GM20000 (cell line): ENCODE data around the gene MIEF2.
"Not testable (repeated sequence)": the region's sequence is repeated elsewhere in the genome, so short reads cannot be mapped to it uniquely, and the experiment has no call there.

Source experiments
- DNase-seq: peaks from one replicate; pipeline ENCODE4 v3.0.0; 2012; ENCODE audit warnings: low spot score
- TF ChIP-seq, protein P1 (sequence below): IDR thresholded peaks from 2 replicates; pipeline ENCODE4 v1.5.1; 2012; ENCODE audit warnings: mild to moderate bottlenecking, control low read depth; ENCODE audit errors: extremely low read depth, missing control alignments

The MIEF2 gene

DNA sequence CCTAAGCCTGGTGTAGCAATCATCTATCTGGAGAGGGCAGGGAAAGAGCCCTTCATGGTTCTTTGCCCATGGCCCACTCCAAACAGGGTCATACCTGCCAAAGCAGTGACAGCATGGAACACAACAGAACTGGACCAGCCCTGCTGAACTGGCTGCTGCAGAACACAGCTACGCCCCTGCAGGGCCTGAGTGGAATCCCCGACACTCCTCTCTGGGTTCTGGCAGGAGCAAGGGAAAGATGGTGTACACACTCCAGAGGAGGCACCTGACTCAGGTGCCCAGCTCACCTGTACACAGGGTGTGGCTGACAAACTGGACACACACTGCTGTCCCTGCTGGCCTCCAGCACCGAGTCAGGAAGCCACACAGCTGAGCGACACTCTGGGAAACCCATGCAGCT is 19.8 kb downstream of the MIEF2 start:
- no peak for DNase-seq
- TF ChIP-seq, protein P1, sequence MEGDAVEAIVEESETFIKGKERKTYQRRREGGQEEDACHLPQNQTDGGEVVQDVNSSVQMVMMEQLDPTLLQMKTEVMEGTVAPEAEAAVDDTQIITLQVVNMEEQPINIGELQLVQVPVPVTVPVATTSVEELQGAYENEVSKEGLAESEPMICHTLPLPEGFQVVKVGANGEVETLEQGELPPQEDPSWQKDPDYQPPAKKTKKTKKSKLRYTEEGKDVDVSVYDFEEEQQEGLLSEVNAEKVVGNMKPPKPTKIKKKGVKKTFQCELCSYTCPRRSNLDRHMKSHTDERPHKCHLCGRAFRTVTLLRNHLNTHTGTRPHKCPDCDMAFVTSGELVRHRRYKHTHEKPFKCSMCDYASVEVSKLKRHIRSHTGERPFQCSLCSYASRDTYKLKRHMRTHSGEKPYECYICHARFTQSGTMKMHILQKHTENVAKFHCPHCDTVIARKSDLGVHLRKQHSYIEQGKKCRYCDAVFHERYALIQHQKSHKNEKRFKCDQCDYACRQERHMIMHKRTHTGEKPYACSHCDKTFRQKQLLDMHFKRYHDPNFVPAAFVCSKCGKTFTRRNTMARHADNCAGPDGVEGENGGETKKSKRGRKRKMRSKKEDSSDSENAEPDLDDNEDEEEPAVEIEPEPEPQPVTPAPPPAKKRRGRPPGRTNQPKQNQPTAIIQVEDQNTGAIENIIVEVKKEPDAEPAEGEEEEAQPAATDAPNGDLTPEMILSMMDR = no peak

DNA sequence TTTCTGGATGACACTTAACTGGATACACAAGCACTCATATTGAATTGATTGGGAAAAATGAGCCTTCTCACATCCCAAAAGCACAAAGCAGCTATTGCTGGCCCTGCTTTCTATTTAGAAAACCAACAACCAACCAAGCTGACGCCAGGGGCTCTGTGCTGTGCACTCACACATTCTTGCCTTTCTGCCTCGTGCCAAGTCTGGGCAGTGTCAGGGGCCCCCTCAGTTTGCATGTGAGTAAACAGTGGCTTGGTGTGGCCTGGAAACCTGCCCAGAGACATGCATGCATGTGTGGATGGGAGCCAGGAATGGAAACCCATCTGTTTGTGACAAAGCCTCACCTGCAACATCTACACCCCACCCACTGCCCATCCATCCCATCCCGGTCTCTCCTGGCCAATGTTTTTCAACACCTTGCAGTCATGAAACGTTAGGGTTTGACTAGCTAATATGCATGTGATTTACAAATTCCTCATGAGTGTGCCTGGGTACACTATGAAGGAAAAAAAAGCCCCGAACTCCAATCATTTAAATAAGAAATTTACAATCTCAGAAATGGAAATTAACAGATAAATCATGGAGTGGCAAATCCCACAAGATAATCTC is 20.4 kb downstream of the MIEF2 start:
- TF ChIP-seq, protein P1 = no peak
- DNase-seq = no peak

DNA sequence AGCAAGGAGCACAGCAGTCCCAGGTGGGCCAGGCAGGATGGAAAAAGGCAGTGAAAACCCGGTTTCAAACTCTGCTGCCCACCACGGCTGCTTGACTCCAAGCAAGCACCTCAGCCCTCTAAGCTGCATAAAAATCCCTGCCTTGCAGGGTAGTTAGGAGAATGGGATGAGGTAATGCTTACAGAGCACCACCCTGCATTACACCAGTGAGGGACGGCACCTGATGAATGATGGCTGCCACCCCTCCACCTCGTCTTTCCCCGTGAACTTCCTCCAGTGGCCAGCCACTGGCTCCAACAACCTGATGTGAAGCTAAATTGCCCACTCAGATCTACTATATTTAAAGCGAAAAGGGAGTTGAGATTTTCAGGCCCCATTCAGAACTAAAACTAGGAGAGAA is 21.3 kb downstream of the MIEF2 start:
- TF ChIP-seq, protein P1 = no peak
- DNase-seq = no peak

DNA sequence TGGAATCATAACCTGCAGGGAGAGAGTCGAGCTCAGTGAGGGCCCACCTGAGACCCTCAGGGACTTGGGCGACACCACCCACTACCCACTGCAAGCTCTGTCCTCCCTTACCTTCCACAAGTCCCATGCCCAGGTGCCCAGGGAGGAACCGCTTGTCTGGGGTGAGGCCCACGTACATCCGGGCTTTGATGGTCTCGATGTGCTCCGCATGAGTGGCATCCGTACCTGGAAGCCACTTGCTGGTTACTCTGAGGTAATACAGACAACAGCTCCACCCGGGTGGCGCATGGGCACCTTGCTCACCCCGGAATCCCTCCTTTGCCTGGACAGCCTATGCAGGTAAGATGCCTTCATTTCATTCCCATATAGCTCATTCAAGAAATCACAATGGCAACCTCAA is 24.8 kb downstream of the MIEF2 start:
- TF ChIP-seq, protein P1 = no peak
- DNase-seq = no peak

DNA sequence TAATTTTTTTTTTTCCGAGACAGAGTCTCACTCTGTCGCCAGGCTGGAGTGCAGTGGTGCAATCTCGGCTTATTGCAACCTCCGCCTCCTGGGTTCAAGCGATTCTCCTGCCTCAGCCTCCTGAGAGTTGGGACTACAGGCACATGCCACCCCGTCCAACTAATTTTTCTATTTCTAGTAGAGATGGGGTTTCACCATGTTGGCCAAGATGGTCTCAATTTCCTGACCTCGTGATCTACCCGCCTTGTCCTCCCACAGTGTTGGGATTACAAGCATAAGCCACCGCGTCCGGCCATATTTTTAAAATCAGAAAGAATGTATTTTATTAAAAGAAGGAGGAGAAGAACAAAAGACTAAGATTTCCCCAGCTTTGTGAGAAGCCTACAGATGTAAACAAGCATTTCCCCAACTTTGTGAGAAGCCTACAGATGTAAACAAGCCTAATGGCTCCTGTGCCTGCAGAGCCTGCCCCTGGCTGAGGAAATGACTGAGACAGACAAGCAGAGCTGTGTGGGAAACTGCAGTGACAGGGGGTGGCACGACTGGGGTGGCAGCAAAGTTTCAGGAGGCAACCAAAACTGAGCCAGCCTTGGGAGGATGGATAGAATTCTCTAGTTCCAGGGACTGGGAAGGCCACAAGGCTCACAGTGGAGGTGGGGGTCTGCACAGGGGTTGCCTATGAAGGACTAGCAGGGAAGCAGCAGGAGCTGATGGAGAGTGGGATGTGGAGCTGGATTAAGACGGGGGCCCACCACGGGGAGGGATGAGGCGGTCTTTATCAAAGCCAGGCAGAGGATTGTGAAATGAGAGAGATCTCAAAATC is 31.5 kb downstream of the MIEF2 start:
- no peak for DNase-seq
- TF ChIP-seq, protein P1 = no peak

DNA sequence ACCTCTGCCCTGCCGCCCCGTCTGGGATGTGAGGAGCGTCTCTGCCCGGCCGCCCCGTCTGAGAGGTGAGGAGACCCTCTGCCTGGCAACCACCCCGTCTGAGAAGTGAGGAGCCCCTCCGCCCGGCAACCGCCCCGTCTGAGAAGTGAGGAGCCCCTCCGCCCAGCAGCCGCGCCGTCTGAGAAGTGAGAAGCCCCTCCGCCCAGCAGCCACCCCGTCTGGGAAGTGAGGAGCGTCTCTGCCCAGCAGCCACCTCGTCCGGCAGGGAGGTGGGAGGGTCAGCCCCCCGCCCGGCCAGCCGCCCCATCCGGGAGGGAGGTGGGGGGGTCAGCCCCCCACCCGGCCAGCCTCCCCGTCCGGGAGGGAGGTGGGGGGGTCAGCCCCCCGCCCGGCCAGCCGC is 37.6 kb downstream of the MIEF2 start:
- DNase-seq = not testable (repeated sequence)

DNA sequence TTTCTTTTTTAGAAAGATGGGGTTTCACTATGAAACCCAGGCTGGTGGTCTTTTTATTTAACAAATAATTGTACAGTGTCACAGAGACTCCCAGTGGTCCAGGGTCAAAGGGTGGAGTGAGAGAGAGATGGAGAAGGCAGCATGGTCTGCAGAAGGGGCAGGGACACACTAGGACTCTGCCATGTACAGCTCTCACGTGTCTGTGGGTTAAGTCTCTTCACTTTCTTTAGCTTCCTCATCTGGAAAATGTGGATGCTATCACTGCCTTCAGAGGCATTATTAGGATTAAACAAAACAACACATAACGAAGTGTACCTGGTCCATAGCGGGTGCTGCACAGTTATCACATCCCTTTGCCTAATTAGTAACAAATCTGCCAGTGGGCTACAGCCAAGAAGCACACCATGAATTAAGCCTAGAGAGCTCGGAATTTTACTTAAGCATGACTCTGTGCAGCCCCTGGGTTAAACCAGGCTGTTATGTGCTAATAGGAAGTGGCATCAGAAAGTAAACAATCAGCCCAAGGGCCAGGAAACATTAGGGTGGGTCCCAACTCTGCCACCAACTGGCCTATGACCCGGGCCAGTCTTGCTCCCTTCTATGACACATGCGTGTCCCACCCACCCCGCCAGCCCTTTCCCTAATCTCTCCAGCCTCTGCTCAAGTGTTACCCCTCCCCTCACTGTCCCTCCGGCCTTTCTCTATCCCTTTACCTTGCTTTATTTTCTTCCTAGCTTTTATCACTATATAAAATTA is 40.4 kb downstream of the MIEF2 start:
- DNase-seq = no peak
- TF ChIP-seq, protein P1 = no peak

DNA sequence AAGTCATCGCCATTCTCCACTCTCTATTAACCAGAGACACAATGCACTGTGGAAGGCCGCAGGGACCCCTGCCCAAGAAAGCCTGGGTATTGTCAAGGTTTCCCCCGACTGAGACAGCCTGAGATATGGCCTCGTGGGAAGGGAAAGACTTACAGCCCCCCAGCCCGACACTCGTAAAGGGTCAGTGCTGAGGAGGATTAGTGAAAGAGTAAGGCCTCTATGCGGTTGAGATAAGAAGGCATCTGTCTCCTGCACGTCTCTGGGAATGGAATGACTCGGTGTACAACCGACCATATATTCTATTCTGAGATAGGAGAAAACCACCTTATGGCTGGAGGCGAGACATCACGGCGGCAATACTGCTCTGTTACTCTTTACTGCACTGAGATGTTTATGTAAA is 42.7 kb downstream of the MIEF2 start:
- DNase-seq = not testable (repeated sequence)
